Activated T-cell treated with anti-CD3 and anti-CD28 coated beads for 4 hours (primary cell): Measurements from ENCODE around the gene SOX13.

Experiments used
- DNase-seq: peaks from one replicate; pipeline ENCODE4 v3.0.0-alpha.2; 2020

The SOX13 gene

DNA sequence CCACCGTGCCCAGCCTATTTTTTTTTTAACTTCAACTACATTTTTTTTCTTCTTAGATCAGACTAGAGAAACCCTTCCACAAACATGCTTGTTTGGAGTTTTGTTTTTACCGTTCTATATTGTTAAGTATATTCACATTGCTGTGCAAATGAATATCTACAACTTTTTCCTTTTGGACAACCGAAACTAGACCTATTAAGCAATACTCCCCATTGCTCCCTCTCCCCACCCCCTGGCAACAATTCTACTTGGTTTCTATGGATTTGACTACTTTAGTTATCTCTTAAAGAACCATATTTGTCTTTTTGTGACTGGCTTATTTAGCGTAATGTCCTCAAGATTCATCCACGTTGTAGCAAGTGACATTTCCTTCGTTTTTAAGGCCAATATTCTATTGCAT lies 59.8 kb downstream of the SOX13 start:
- no peak for DNase-seq

DNA sequence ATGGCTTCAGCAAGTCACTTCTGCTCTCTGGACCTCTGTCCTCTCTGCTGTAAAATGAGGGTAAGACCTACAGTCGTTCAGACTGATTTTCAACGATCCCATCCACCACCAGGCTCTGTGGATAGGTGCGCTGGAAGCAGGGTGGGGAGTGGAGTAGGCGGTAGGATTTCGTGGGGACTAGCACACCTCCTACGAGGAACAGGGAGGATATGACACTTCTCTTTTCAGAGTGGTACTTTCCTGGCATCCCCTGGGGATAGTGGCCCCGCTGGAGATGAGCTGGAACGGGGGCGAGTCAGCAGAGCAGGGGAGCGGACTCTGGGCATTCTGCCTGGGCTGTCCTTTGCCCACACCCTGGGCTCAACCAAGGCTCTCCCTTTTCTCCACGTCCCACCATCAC lies 61.2 kb downstream of the SOX13 start:
- DNase-seq, result no peak

DNA sequence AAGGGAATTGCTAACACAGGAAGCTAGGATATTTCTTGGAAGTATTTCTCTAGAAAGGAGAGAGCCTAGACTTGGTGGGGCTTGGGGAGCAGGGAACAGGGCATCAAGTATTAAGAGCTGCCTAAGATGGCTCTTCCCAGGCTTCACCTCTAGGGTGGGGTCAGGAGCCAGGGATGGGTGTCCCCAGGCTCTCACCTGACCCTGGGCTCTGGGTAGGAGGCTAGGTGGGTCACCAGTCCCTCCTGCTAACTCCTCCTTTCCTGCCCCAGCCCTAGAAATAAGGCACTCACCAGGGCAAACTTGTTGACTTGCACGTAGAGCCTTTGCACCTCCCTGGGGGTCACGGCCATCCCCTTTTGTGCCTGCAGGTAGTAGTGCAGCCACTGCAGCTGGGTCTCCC lies 63.9 kb downstream of the SOX13 start:
- DNase-seq, result no peak

DNA sequence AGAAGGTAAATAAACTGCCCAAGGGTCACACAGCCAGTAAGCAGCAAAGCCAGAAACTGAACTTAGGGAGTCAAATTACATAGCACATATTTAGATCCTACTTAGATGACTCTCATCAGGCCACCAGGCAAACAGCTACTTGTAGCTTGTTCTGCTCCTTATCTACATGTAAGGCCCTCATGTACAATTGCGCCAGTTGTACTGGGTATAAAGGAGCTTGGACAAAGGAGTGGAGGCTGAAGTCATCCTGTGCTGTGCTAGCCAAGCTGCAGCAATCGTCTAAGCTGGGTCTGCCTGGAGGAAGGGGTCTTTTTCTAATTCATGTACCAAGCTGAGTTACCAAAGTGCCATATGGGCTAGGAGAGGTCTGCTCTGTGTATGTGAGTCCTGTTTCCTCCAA lies 66.2 kb downstream of the SOX13 start:
- no peak for DNase-seq

DNA sequence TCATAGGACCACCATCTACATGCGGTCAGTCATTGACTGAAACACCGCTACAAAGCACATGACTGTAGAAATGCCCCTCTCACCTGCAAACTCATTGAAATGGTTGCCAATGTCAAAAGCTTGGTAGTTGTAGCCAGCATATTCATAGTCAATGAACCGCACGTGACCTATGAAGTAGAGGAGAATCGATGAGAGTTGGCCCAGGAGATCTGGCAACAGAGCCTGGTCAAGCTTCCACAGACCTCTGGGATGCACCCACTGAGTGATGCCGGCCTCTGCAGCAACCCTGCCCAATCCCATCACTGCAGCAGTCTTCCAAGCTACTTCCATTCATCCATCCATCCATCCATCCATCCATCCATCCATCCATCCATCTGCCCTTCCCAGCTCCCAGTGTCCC lies 67.0 kb downstream of the SOX13 start:
- no peak for DNase-seq

DNA sequence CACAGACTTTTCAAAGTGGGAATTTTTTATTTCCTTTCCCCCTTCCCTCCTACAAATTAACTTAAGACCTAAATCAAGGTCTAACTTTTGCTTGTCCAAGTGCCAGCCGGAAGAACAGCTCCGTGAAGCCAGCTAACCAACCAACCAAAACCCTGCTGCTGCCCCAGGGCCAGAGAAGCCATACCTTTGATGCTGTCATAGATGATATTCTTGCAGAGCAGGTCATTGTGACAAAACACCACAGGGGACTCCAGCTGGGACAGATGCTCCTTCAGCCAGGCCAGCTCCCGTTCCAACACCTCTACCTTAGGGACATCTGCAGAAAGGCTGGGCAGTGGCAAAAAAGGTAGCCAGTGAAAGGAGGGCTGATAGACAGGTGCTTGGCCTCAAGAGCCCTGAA lies 68.2 kb downstream of the SOX13 start:
- no peak for DNase-seq

DNA sequence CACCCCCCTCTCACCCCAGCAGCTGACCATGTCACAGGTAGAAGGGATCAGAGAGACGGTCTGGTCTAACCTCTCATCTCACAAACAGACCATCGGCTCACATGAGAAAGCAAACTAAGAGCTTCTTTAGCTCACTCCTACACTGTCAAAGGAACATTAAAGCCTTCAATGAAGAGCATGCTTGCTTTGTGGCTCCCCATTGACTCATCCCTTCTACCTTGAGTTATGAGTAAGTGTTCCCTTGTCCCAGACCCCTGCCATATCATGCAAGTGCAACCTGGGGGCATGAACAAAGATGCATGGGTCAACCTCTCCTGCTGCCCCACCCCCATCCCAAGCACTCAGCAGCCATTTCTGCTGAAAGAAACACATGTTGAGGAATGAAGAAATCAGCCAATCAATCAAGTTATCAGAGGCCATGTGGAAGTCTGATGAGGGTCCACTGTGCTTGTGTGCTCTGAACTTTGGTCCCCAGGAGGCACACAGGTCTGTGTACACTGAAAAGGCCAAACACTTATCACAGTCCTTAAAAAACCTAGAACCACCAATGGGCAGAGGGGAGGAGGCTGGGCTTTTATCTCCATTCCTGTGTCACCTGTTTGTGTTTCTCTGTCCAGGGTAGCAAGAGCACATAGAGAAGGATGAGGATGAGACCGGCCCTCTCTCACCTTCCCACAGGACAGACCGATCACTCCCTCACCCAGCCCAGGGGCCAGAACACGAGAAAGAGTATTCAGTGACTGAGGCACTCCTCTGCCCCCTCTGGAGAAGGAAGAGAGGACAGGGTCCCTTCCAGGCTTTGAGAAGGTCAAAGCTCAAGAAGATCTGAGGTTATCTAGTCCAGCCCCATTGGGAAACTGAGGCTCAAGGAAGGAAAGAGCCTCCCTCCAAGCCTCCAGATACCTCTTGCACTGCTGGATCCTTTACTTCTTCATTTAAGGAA lies 69.4 kb downstream of the SOX13 start:
- no peak for DNase-seq

DNA sequence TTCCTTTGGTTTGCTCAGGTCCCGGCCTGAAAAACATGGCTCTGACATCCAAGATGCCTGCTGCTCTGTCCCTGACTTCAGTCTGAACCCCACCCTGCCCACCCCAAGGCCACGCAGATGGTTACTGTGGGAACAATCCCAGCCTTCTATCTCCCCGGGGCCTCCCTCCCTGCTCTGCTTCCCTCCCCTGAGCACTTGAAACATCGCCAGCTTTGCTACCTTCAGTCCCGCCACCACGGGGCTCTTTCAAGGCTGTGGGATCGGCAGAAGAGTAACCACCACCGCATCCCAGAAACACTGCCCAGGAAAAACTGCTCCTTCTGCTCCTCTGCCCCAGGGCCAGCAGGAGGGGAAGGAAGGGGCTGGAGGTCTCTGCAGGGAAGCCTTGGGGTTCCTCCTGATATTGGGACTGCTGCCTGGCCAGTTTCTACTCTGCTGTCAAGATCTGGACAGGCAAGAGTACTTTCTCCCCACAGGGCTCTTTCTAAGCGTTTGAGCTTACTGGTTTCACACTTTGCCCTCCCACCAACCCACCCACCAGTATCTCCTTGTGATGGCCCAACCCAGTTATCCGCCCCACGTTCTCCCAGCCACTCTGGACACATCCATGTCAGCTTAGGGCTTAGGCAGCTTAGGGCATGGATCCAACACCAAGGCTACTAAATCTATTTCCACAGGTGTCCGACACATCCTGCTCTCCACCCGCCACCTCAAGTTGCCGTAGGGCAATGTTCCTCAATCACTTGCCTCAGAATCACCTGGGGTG lies 70.5 kb downstream of the SOX13 start:
- no peak for DNase-seq

DNA sequence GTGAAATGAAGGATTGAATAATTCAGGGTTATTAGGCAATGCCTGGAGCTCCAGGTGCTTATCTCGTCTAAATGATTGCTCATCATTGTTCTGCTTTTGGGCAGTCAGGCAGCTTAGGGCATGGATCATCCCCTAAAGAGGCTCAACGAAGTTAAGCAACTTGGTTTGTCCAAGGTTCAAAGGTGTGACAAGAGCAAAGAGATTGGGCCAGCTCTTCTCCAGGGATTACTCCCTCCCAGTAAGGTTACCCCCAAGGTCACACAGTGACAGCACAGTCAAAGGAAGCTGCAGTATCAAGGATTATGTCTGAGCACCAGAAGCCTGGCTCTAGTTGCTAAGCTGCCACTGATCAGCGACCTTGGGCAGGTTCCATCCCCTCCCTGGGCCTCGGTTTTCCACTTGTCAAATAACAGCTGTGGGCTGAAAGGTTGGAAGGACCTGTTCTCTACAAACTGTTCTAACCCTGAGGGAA lies 72.2 kb downstream of the SOX13 start:
- DNase-seq, result no peak

DNA sequence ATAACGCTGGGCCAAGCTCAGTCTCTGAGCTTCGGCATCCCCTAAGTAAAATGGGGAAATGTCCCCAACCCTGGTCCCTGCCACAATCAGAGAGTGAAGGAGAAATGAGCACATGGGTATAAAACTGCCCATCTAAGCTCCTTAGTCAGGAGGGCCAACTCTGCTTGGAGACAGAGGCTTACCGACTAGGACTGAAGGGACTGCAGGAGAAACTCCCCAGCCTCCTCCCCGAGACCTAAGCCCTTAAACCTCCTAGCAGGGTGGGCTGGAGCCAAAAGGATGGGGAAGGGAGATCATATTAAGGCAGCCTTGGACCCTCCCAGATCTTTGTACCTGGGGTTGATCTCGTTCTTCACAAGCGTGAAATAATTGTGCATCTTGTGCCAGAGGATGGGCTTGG lies 73.4 kb downstream of the SOX13 start:
- no peak for DNase-seq

DNA sequence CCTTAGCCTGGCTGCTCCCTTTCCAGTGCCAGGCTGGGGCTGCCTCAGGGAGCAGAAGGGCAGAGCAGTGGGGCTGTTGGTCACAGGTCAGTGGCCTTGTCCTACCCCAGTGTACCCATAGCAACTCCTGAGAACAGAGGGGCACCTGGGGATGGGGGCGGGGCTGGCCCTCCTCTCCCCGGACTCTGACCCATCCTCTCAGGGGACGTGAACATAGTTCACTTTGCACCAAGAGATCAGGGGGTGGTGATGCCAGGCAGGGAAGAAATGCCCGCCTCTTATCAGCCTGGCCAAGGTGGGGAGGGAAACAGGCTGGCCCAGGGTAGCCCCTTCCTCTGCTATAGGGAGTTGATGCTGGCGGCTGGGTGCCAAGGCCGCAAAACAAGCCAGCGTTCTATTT lies 74.0 kb downstream of the SOX13 start:
- DNase-seq, result no peak

DNA sequence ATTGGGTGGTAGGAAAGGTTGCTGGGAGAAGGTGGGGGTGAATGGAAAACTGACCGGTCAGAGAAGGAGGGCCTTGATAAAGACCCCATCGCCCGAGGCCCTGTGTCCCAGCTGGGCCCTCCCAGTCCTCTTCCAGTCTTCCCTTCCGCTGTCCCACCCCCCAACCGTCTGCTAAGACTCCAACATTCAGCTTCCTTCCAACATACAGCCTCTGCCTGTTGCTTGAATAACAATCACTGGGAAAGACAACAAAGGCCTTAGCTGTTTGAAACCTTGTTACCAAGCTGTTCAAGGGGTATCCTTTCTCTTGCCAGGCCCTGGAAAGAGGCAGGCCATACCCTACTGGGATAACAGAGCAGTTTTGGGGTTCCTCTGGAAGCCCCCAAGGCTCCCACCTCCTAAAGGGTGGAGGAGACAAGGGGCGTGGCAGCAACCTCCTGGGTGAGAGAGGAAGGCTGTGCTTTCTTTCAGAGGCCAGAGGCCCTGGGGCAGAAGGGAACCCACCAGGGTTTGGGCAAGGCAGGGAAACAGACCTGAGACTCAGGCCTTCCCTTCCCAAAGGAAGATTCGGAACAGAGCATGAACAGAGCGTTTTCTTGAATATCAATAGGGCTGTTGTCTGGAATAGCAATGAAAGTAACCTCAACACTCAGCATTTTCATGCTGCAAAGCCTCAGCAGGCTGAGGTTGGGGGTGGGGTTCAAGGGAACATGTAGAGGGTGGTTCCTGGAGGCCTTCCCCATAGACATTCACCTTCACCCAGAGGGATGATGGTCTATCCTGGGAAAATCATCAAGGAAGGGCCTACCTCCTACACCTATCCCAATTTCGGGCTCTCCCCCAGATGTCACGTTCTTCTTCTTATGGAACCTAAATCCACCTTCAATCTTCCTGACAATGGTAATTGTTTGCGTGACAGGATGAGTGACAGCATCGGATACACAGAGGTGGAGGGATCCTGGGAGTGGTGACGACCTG lies 74.8 kb downstream of the SOX13 start:
- no peak for DNase-seq

DNA sequence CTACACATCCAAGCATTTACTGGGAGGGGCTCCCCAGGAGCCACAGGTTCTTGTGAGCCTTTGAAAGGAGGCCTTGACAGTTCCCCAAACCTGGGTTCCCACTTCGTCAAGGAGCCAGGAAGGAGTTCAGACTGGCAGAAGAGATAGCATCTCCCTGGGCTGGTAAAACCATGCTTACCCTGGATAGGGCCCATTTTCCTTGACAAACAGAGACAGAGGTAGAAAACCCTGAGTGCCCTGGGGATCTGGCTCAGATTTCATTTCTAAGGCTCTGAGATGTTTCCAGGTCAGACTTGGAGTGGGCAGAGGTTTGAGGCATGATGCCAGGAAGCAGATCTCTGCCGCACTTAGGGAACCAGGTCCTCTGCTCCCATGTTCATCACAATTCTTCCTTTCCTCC lies 76.2 kb downstream of the SOX13 start:
- DNase-seq, result no peak

DNA sequence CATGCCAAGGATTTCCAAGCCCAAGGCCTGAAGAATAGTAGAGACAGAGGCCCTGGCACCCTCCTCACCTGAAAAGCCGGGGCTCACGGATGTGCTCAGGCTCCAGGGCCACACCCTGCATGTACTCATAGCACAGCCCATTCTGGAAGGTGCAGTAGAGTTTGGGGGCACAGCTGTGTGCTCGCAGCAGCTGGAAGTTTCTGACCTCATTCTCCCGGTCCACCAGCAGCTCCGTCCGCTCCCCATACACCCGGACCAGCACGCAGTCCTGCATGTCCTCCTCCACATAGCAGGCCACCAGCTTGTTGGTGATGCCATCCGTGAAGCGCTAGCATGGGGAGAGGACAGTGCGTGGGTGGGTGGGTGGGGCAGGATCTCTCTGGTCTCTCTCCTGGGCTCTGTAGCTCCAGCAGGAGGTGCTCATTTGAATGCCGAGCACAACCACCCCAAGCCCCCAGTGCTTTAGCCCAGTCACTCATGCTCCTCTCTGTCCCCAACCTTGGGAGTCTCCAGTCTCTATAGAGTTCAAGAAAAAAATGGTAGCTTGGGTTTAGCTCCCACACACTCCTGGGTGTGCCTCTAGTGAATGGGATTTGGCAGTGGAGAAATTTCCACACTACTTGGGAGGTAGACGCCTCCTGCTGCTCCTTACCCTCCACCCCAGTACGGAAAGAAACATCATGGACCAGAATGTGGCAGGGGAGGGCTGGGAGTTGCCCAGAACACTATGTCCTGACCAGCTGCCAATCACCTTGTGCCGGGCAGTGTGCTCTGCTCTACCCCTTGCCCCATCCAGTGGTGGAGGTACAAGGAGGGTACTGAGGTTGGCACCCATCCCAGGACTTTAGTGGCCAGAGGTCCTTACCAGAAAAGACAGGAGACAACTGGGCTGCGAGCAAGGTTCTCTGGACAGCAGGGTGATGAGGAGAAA lies 77.0 kb downstream of the SOX13 start:
- no peak for DNase-seq

DNA sequence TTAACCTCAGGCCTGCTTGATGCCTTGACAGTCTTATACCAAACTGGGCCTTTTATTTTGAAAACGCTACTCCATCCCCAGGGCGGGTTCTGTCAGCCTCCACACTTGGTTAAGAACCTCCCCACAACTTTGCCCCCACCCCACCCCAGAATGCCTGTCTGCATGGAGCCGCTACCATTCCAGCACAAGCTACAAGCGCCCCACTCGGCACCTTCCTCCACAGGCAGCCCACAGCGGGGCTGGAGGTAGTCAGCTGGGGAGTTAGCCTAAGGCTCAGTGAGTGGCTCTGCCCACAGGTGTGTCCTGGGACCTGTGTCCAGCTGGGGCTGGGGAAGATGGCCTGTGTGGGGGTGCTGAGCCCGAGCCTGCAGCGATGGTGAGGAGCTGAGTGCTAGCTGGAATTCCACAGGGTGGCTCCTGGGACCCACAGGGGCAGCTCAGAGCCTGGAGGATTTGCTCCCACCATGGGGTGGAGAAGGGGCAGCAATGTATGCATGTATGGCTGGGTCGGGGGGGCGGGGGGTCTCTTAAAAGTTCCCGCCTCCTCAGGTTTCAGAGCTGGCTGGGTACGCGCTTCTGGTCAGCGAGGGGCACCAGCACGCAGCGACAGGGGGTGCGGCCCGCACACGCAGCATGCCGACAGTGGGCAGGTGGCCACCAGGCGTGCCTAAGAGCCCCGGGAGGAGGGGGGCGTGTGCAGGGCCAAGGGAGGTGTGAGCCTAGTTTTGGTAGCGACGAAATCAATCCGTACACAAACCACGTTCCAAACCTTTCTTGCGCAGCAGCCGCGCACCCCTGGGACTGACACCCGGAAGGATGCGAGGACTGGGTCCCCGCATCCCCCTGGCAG lies 78.0 kb downstream of the SOX13 start:
- no peak for DNase-seq

DNA sequence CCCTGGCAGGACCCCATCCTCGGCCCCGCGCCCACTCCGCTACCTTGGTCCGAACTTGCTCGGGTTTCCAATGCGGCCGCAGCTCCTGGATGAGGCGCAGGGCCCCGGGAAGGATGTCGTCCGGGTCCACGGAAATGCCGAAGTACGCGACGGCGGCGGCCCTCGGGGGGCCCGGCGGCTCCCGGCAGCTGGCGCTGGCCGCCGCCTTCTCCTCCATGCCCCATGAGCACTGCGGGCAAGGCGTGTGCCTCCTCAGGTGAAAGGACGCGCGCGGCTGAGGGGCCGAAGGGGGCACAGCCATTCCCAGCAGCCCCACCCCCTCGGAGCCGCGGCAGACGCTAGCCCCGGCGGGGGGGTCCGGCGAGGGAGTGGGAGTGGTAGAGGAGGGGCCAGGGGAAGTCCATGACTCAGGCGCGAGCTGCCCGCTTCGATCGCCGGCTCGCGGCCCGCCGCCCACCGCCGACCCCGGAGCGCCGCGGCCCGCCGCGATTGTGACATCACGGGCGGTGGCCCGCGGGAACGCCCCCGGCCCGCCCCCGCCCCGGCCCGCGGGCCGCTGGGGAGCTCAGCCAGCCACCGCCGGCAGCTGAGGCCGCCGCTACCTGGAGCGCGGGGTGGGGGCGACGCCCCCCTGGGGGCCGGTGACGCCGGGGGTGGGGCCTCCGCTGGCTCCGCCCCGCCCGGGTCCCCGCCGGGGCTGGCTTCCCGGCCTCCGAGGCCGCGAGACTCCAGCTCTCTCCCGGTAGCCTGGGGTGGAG lies 78.8 kb downstream of the SOX13 start, which contains the start of gene ETNK2:
TSS of gene ETNK2 (minus strand) at position 493 of the 758 bp plus-strand sequence. CDS start at position 301, 192 bp downstream.
- peak; percentile 43 for DNase-seq

DNA sequence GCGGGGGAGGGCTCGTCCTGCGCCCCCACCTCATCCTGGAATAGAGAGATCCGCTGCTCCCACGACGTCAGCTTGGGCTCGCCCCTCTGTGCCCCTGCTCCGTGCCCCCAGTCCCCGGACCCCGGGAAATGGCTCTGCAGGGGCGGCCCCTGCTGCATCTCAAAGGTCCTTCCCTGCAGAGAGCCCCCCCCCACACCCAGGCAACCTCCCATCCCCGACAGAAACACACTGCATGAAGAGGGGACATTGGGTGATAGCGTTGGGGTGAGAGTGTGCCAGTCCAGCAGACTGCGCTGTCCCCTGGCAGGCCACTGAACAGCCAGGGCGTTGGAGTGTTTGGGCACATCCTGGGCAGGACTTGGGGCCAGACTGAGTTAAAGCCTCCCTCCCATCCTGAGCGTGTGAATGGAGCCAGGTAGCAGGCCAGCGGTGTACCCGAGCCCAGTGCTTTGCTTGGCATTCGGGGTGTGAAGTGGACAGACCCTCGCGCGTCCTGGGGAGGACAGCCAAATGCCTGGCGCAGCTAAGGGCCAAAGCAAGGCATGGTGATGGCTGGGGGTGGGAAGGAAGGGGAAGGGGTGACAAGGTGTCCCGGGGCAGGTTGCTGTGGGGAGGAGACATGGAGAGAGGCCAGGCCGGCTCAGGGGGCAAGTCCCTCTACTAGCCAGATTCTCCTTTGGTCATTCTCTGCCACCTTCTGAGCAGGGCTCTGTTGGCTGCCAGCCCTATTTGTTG lies 79.6 kb downstream of the SOX13 start:
- no peak for DNase-seq

DNA sequence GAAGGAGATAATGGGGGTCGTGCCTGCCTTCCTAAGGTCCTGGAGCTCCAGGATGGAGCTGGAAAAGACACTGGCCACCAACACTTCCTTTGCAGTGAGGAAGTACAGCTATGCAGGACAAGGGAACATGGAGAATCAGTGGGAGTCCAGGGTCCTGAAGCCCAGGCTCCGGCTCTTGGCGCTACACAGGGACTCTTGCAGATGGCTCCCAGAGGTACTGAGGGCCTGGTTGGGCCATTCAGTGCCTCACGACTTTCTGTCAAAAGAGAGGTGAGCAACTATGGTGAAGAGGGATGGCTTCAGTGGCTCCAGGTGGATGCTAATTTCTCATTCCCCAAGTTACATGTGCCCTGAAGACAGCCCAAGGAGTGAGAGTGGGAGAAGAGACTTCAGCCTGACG lies 80.8 kb downstream of the SOX13 start:
- DNase-seq, result no peak
